Dendritic cell treated with granulocyte-macrophage colony-stimulating factor and Interleukin-4, amounts not matched to agents 40 ng/mL and 50 ng/mL, for 4 days (primary cell): ENCODE results near the gene RASA3.
A peak's percentile ranks its signal among the peaks of the same experiment; 100 is the strongest.
"Not testable (repeated sequence)": the region's sequence is repeated elsewhere in the genome, so short reads cannot be mapped to it uniquely, and the experiment has no call there.

Source experiments
- H3K27ac Mint-ChIP-seq: one replicate; pipeline ENCODE4 v1.8.0; 2022; ENCODE audit warnings: mild to moderate bottlenecking, mixed read lengths
- H3K27me3 Mint-ChIP-seq: one replicate; pipeline ENCODE4 v1.8.0; 2022; ENCODE audit warnings: mild to moderate bottlenecking, mixed read lengths
- H3K36me3 Mint-ChIP-seq: one replicate; pipeline ENCODE4 v1.8.0; 2022; ENCODE audit warnings: low read depth, mixed read lengths
- H3K4me1 Mint-ChIP-seq: one replicate; pipeline ENCODE4 v1.8.0; 2022; ENCODE audit warnings: low read depth, mixed read lengths
- H3K4me3 Mint-ChIP-seq: one replicate; pipeline ENCODE4 v1.8.0; 2022; ENCODE audit warnings: mild to moderate bottlenecking, moderate library complexity, mixed read lengths
- H3K9me3 Mint-ChIP-seq: one replicate; pipeline ENCODE4 v1.8.0; 2022; ENCODE audit warnings: mixed read lengths
- intact Hi-C: fragments of 100-400 bp; cut with micrococcal nuclease; formaldehyde crosslinking; loops from one replicate; pipeline ENCODE4 v1.15.0; 2022

The RASA3 gene

DNA sequence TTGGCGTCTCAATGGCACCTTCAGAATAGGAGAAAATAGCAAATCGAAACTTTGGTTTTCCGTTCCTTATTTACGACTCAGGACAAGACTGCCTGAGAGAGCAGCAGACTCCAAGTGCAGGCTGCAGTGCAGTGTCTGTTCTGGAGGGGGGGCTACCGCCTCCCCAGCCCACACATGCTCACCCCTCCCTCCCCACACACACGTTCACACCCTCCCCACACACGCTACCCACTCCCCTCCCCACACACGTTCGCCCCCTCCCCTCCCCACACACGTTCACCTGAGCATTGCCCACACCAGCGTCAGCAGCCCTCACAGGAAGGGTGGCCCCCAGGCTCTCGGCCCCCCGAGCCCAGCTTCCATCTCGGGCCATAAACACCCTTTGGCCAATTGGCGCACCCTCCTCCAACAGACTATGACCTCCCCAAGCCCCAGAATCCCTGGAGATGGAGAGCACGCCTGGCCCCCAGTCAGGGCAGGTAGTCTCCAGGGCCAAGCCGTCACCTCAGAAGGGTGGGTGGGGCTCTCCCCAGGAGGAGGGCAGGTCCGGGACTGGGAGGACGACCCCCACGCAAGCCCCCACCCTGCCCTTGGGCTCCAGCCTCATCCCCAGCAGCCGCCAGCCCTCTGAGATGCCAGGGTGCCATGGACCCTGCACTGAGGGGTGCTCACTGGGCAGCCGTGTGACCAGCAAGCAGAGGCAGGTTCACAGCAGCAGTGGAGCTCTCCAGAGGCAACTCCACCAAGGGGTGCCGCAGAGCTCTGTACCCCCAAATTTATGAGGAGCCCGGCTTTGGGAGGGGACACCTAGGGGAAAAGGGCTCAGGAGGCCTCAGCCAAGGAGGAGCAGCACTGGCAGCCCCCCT, 27.5 kb downstream of the RASA3 start:
- Mint-ChIP-seq H3K27ac (no peak overlapping the region), H3K4me3 (no peak overlapping the region)

DNA sequence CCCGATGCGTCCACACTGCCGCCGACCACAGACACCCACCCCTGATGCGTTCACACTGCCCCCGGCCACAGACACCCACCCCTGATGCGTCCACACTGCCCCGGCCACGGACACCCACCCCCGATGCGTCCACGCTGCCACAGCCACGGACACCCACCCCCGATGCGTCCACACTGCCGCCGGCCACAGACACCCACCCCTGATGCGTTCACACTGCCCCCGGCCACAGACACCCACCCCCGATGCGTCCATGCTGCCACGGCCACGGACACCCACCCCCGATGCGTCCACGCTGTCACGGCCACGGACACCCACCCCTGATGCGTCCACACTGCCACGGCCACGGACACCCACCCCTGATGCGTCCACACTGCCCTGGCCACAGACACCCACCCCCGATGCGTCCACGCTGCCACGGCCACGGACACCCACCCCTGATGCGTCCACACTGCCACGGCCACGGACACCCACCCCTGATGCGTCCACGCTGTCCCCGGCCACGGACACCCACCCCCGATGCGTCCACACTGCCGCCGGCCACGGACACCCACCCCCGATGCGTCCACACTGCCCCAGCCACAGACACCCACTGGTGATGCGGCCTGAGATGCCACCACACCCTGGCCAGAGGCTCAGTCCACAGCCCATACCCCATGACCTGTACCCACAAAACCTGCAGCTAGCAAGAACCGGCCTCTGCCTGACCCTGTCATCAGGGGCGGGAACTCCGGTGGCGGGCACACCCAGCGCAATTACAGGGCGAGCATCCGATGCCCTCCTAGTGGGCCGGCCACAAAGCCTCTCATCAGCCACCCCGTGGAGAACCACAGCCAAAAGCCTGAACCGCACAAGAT, 28.4 kb downstream of the RASA3 start:
- Mint-ChIP-seq H3K36me3 (peaks cover 27% of the 10 kb centered on the region), H3K4me3 (no peak overlapping the region), H3K27ac (no peak overlapping the region), H3K4me1 (peaks cover 54% of the 10 kb centered on the region), H3K9me3 (no peaks in the 10 kb centered on the region), H3K27me3 (no peaks in the 10 kb centered on the region)
- intact Hi-C loops: no loop called here

More for the DNA sequence above, 27.5 kb downstream of the RASA3 start:
- Mint-ChIP-seq H3K27me3 (no peaks in the 10 kb centered on the region), H3K4me1 (peaks cover 62% of the 10 kb centered on the region), H3K36me3 (peaks cover 33% of the 10 kb centered on the region), H3K9me3 (no peaks in the 10 kb centered on the region)
- intact Hi-C loops: no loop called here

DNA sequence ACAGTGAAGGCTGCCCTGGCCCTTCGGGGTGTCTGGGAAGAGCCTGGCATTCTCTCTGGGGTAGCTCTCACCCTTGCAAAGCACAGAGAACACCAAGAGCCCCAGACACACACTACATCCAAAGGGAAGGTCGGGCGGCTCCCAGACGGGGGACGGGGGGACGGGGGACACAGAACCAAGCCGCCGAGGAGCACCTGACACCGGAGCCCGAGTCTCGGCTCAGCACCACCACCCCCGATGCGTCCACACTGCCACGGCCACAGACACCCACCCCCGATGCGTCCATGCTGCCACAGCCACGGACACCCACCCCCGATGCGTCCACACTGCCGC, 29.2 kb downstream of the RASA3 start:
- H3K4me1 Mint-ChIP-seq: peaks cover 55% of the 10 kb centered on the region
- H3K4me3 Mint-ChIP-seq, H3K9me3 Mint-ChIP-seq, H3K27me3 Mint-ChIP-seq, H3K27ac Mint-ChIP-seq, intact Hi-C loops: not testable (repeated sequence)
- H3K36me3 Mint-ChIP-seq: peaks cover 23% of the 10 kb centered on the region

DNA sequence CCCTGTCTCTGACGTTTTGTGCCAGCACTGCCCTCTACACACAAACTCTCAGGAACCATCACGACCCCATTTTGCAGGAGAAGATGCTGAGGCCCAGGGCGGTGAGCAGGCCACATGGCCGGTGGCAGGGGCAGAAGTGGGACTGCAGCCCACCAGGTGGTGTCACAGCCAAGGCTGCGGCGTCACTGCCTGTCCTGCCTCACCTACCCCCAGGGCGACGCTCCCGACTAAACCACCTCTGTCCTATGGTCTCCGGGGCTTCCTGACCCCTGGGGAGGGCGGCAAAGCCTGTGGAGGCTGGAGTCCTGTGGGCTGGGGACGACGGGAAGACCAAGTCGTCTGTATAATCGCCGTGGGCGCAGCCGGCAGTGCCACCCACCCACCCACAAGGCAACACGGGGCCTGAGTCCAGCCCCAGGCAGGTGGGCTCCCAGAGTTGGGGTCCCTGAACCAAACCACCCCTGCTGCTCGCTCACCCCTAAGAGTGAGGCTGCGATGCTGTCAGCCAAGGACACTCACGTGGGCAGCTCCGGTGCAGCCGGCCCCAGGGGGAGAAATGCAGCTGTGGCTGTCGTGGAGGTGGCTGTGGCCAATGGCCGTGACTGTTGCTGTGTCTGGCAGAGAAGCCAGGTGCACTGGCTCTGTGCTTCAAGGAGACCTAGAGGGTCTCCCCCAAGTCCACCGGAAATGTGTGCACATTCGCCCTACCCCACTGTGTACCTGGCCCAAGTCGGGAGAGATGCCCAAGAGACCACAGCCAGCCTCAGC, 29.7 kb downstream of the RASA3 start:
- intact Hi-C loops: no loop called here
- Mint-ChIP-seq H3K27ac (peak overlapping the region; percentile 19), H3K4me3 (no peak overlapping the region), H3K9me3 (no peaks in the 10 kb centered on the region), H3K4me1 (peaks cover 55% of the 10 kb centered on the region), H3K27me3 (no peaks in the 10 kb centered on the region), H3K36me3 (peaks cover 23% of the 10 kb centered on the region)

DNA sequence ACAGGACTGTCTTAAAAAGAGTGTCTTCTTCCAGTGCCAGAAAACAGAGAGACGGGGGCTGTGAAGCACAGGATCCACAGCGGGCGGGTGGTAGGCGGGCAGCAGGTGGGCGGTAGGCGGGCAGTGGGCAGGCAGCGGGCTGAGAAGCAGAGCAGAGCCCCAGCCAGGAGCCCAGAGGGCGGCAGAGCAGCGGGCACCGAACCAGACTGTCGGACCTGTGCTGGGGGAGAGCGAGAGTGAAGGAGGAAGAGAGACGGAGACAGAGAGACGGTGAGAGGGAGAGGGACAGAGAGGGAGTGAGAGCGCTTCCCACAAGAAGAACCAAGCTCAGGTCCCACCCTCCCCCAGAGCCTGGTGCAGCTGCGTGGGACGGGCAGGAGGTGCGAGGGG, 30.3 kb downstream of the RASA3 start:
- Mint-ChIP-seq H3K4me3 (no peak overlapping the region), H3K27me3 (no peaks in the 10 kb centered on the region), H3K4me1 (peaks cover 60% of the 10 kb centered on the region), H3K36me3 (peaks cover 24% of the 10 kb centered on the region), H3K9me3 (no peaks in the 10 kb centered on the region), H3K27ac (peak overlapping the region; percentile 19)
- intact Hi-C loops: no loop called here

DNA sequence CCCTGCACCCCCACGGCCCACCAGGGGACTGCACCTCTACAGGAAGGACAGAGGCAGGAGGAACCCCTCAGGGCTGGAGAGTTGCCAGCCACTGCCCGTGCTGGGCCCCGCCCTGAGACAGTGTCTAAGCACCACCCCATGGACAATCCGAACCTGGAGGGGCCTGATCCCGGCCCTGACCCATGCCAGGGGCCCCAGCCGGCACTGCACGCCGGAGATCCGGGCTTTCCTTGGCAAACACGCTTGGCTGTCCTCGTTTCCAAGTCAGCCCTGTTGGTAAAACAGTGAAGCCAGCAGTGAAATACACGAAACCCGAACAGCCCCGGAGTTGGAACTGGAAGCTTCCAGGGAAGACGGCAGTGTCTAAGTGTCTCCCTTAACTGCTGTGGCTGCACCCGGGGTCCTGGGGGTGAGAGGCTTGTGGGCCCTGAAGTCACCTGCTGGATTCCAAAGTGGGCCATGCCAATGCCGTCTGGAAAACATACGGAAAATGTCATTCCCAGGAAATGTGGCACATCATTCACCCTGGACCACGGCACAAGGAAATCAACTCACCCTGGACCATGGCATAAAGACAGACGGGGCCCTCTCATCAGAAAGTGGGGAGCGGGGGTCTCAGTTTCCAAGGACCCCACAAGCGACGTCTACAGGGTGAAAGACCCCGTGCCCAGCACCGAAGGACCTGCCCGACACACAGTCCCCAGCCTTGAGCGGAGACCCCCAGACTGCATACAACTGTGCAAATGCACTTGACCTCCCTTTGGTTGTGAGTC, 30.9 kb downstream of the RASA3 start:
- Mint-ChIP-seq H3K4me3 (no peak overlapping the region), H3K36me3 (peaks cover 24% of the 10 kb centered on the region), H3K27ac (peak overlapping the region; percentile 19), H3K4me1 (peaks cover 66% of the 10 kb centered on the region), H3K27me3 (no peaks in the 10 kb centered on the region), H3K9me3 (no peaks in the 10 kb centered on the region)
- intact Hi-C loops: no loop called here

DNA sequence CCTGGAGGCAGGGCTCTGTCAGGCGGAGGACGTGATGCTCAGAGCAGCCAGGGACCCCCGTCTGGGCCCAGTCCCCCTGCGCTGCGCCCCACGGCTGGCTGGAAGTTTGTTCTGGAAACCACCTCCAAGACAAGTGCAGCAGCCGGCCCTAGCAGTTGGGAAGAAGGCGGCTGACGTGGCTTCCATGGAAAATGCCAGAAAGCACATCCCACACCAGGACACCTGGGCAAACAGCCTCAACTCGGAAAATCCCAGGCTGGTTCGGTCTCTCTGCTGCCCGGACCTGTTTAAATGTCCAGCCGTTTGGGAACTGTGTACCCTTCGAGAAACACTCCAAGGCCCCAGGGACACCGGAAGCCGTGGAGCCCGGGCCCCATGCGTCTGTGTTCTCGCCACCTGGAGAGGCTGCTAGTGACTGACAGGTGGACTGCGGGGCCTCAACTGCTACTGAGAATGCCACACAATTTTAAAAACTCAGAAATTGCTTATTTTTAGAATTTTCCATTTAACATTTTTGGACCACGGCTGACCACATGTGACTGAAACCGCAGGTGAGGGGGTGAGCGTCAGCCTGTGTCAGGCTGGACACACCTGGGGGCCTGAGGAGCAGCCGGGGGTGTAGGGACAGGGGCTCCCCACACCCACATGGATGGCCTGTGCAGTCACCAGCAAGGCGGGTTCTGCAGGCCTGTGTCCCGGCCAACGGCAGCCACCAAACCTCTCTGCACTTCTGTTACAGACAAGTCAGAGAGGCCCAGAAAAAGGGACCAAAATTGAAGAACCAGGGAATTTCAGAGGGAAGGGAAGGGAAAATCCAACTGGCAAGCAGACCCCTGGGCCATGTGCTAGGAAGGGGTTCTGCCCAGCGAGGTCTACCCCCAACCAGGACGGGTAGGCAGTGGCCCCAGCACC, 31.7 kb downstream of the RASA3 start:
- Mint-ChIP-seq H3K36me3 (peaks cover 32% of the 10 kb centered on the region), H3K4me3 (no peak overlapping the region), H3K4me1 (peaks cover 71% of the 10 kb centered on the region), H3K27ac (no peak overlapping the region), H3K27me3 (no peaks in the 10 kb centered on the region), H3K9me3 (no peaks in the 10 kb centered on the region)
- intact Hi-C loops: no loop called here

DNA sequence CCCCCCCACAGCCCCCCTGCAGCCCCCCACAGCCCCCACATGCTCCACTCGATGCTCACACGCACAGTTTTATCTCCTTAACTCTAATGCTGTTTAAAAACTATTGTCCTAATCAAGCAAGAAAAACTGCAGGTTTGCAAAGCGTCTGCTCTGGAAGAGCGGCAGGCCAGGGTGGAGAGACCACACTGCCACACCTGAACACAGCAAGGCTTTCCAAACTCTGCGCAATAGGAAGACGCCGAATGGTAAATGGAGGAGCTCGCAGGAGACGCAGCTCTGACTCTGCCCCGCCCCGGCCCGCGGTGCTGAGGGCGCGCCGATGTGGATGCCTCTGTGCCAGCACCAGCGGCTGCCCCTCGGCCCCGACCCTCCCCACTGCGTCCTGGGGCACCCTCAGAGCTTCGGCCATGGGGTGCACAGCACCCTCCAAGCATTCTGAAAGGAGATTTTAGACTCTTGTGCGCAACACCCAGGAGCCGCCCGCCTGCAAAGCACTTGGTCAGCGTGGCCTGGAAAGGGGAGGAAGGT, 32.4 kb downstream of the RASA3 start:
- no peak overlapping the region for H3K4me3 Mint-ChIP-seq
- H3K27me3 Mint-ChIP-seq: no peaks in the 10 kb centered on the region
- intact Hi-C loops: no loop called here
- H3K9me3 Mint-ChIP-seq: no peaks in the 10 kb centered on the region
- H3K27ac Mint-ChIP-seq: no peak overlapping the region
- peaks cover 26% of the 10 kb centered on the region for H3K36me3 Mint-ChIP-seq
- H3K4me1 Mint-ChIP-seq: peaks cover 64% of the 10 kb centered on the region

DNA sequence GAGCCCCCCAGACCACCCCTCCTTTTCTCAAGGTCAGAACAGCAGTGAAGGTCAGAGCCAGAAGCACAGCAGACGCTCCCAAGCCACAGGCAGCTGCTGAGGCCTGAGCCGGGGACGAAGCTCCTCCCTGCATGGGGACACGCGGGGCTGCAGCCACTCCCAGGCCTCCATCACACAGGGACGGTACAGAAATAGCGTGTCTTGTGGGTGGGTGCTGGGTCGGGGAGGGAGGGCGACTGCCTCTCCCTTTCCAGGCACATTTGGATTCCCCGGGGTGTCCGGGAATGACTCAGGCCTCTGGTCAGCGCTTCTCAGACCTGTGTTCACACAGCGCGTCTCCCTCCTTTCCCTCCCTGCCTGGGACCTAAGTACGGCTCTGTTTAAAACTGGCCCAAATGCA, 33.2 kb downstream of the RASA3 start:
- H3K9me3 Mint-ChIP-seq: no peaks in the 10 kb centered on the region
- H3K36me3 Mint-ChIP-seq: peaks cover 26% of the 10 kb centered on the region
- no peak overlapping the region for H3K27ac Mint-ChIP-seq
- H3K4me1 Mint-ChIP-seq: peaks cover 57% of the 10 kb centered on the region
- H3K27me3 Mint-ChIP-seq: no peaks in the 10 kb centered on the region
- no peak overlapping the region for H3K4me3 Mint-ChIP-seq
- intact Hi-C loops: no loop called here

DNA sequence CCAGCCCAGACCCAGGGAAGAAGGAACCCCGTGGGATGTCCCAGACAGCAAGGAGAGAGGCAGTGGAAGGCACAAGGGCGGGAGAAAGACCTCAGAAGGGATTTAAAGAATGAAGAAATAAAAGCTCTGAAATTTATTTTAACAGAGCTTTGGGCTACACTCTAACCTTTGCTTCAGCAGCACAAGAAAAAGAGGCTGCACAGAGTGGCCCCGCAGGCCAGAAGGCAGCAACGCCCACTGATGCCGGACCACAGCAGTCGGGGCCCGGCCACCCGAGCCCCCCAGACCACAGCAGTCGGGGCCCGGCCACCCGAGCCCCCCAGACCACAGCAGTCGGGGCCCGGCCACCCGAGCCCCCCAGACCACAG, 33.8 kb downstream of the RASA3 start:
- intact Hi-C loops, H3K9me3 Mint-ChIP-seq, H3K27me3 Mint-ChIP-seq: not testable (repeated sequence)
- Mint-ChIP-seq H3K4me1 (peaks cover 56% of the 10 kb centered on the region), H3K36me3 (peaks cover 29% of the 10 kb centered on the region), H3K27ac (peak overlapping the region; percentile 60), H3K4me3 (peak overlapping the region; percentile 15)

DNA sequence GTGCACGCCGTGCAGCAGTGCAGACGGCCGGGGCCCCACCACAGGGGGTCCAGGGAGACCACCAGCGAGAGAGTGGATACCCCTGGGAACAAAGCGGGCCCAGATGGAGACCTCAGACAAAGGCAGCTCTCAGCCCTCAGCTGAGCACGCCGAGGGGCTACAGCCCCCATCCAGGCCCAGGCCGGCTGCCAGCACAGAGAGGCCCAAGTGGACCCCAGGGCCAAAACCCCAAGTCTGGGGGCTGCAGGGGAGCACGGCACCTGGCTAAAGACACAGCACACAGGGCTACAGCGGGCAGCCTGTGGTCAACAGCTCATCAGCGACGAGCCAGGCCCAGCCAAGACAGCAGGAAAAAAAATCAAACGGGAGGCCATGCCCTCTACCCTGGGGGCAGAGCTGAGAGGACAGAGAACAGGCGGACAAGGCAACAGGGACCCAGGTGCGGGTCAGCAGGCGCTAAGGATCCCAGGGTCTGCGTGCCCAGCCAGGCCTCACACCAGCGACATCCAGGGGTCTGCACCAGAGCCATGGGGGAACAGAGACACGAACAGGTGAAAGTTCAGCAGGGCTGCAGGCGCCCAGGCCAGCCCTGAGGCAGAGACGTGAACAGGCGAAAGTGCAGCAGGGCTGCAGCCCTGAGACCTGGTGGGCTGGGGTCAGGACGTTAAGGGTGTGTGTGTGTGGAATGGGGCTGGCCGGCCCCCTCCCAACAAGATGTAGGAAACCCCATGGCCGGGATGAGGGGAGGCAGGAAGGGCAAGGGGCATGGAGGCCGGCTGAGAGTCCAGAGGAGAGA, 34.3 kb downstream of the RASA3 start:
- peaks cover 56% of the 10 kb centered on the region for H3K4me1 Mint-ChIP-seq
- intact Hi-C loops: no loop called here
- H3K27me3 Mint-ChIP-seq: no peaks in the 10 kb centered on the region
- peaks cover 34% of the 10 kb centered on the region for H3K36me3 Mint-ChIP-seq
- H3K4me3 Mint-ChIP-seq: peak overlapping the region; percentile 15
- H3K27ac Mint-ChIP-seq: peak overlapping the region; percentile 60
- H3K9me3 Mint-ChIP-seq: peaks cover 10% of the 10 kb centered on the region
